ENCODE results near the gene RAB27A.

Gene RAB27A

GRCh38 chr15:55334371-55334770, 44.8 kb upstream of the RAB27A start:
- Histone ChIP-seq H2AFZ (ENCODE audit: low read length) (no peak overlapping the region), H3K9ac (ENCODE audit: low read length) (no peak overlapping the region), H3K4me1 (ENCODE audit: insufficient read depth, low read length, severe bottlenecking) (no peaks in the 10 kb centered on the region), H3K27ac (ENCODE audit: low read depth, low read length, poor library complexity, severe bottlenecking) (no peak overlapping the region), H3K4me2 (ENCODE audit: low read length) (no peak overlapping the region), H3K9me3 (ENCODE audit: low read length) (no peaks in the 10 kb centered on the region), H3K36me3 (ENCODE audit: insufficient read depth, low read length) (peaks cover 74% of the 10 kb centered on the region), H3K9me2 (ENCODE audit: low read depth, low read length) (no peaks in the 10 kb centered on the region), H3K79me2 (ENCODE audit: insufficient read depth, low read length) (no peaks in the 10 kb centered on the region), H3K27me3 (ENCODE audit: insufficient read depth, low read length) (no peaks in the 10 kb centered on the region), H3F3A (ENCODE audit: insufficient read depth, low read length) (no peaks in the 10 kb centered on the region), H4K20me1 (ENCODE audit: insufficient read depth, low read length) (no peaks in the 10 kb centered on the region), H3K4me3 (ENCODE audit: low read depth, low read length, poor library complexity, severe bottlenecking) (no peak overlapping the region)
- no peak for TF ChIP-seq CTCF (IDR thresholded peaks at IDR 0.05; ENCODE audit: low read length)
- no peak for TF ChIP-seq EZH2 (IDR thresholded peaks at IDR 0.05; ENCODE audit: borderline replicate concordance, low read length)

- Histone ChIP-seq H3K4me3 (ENCODE audit: low read depth, low read length, poor library complexity, severe bottlenecking) (no peak overlapping the region), H4K20me1 (ENCODE audit: insufficient read depth, low read length) (no peaks in the 10 kb centered on the region), H3K36me3 (ENCODE audit: insufficient read depth, low read length) (peaks cover 58% of the 10 kb centered on the region), H3F3A (ENCODE audit: insufficient read depth, low read length) (no peaks in the 10 kb centered on the region), H3K9me2 (ENCODE audit: low read depth, low read length) (no peaks in the 10 kb centered on the region), H3K4me2 (ENCODE audit: low read length) (no peak overlapping the region), H3K9ac (ENCODE audit: low read length) (no peak overlapping the region), H3K9me3 (ENCODE audit: low read length) (no peaks in the 10 kb centered on the region), H2AFZ (ENCODE audit: low read length) (no peak overlapping the region), H3K27ac (ENCODE audit: low read depth, low read length, poor library complexity, severe bottlenecking) (no peak overlapping the region), H3K27me3 (ENCODE audit: insufficient read depth, low read length) (no peaks in the 10 kb centered on the region), H3K4me1 (ENCODE audit: insufficient read depth, low read length, severe bottlenecking) (peaks cover 20% of the 10 kb centered on the region), H3K79me2 (ENCODE audit: insufficient read depth, low read length) (peaks cover 6% of the 10 kb centered on the region; the same call in 1 of the 2 replicates)
- no peak for TF ChIP-seq CTCF (IDR thresholded peaks at IDR 0.05; ENCODE audit: low read length)
- no peak for TF ChIP-seq EZH2 (IDR thresholded peaks at IDR 0.05; ENCODE audit: borderline replicate concordance, low read length)
Measured at GRCh38 chr15:55327387-55327786, 37.8 kb upstream of the RAB27A start.

- no peak overlapping the region for H3K4me3 ChIP-seq (ENCODE audit: low read depth, low read length, poor library complexity, severe bottlenecking)
- H3K27ac ChIP-seq (ENCODE audit: low read depth, low read length, poor library complexity, severe bottlenecking): no peak overlapping the region
- no peaks in the 10 kb centered on the region for H3K27me3 ChIP-seq (ENCODE audit: insufficient read depth, low read length)
- no peaks in the 10 kb centered on the region for H3K9me2 ChIP-seq (ENCODE audit: low read depth, low read length)
- no peaks in the 10 kb centered on the region for H4K20me1 ChIP-seq (ENCODE audit: insufficient read depth, low read length)
- H3K9me3 ChIP-seq (ENCODE audit: low read length): no peaks in the 10 kb centered on the region
- H3K36me3 ChIP-seq (ENCODE audit: insufficient read depth, low read length): peaks cover 22% of the 10 kb centered on the region; the same call in 1 of the 2 replicates
- H3F3A ChIP-seq (ENCODE audit: insufficient read depth, low read length): no peaks in the 10 kb centered on the region
- no peak overlapping the region for H3K9ac ChIP-seq (ENCODE audit: low read length)
- TF ChIP-seq CTCF (IDR thresholded peaks at IDR 0.05; ENCODE audit: low read length): no peak
- TF ChIP-seq EZH2 (IDR thresholded peaks at IDR 0.05; ENCODE audit: borderline replicate concordance, low read length): no peak
- no peak overlapping the region for H2AFZ ChIP-seq (ENCODE audit: low read length)
- H3K79me2 ChIP-seq (ENCODE audit: insufficient read depth, low read length): peaks cover 41% of the 10 kb centered on the region
- H3K4me2 ChIP-seq (ENCODE audit: low read length): no peak overlapping the region
- H3K4me1 ChIP-seq (ENCODE audit: insufficient read depth, low read length, severe bottlenecking): peaks cover 46% of the 10 kb centered on the region
Measured at GRCh38 chr15:55322467-55322866, 32.9 kb upstream of the RAB27A start.
